GM23338 (cell line): ENCODE data around the gene FLNB. TPM values are rescaled to one million over a fixed set of nuclear protein-coding genes. Genes with fewer than 3 reads are reported as not detected.

Experiments used
- ATAC-seq: fragments of 200-7000 bp; cut with Tn5 transposase; 3 replicates; pipeline ENCODE4 v1.9.1; 2020
- DNase-seq: peaks from one replicate; pipeline ENCODE4 v3.0.0-alpha.2; 2015; ENCODE audit warnings: low spot score
- H2AFZ ChIP-seq: fragments of 200-600 bp; sonication (generic); 2 replicates; pipeline ENCODE4 v1.8.0; 2016; ENCODE audit warnings: antibody characterized with exemption, mild to moderate bottlenecking, moderate library complexity
- H3F3A ChIP-seq: fragments of 200-600 bp; sonication (generic); replicated peaks from 2 replicates; pipeline ENCODE4 v1.8.0; 2017; ENCODE audit warnings: antibody characterized with exemption, mixed run types, low read depth
- H3K27ac ChIP-seq: fragments of 200-600 bp; sonication (generic); 2 replicates; pipeline ENCODE4 v1.6.1; 2016; ENCODE audit warnings: low read depth
- H3K27me3 ChIP-seq: fragments of 200-600 bp; sonication (generic); 2 replicates; pipeline ENCODE4 v1.8.0; 2016; ENCODE audit warnings: mild to moderate bottlenecking, mixed run types, moderate library complexity; ENCODE audit not compliant: insufficient read depth
- H3K36me3 ChIP-seq: fragments of 200-600 bp; sonication (generic); 2 replicates; pipeline ENCODE4 v1.8.0; 2016; ENCODE audit warnings: mild to moderate bottlenecking; ENCODE audit not compliant: insufficient read depth
- H3K4me1 ChIP-seq: fragments of 200-600 bp; sonication (generic); 2 replicates; pipeline ENCODE4 v1.8.0; 2016; ENCODE audit warnings: mild to moderate bottlenecking, moderate library complexity; ENCODE audit not compliant: insufficient read depth
- H3K4me2 ChIP-seq: fragments of 200-600 bp; sonication (generic); 2 replicates; pipeline ENCODE4 v1.7.1; 2017; ENCODE audit warnings: mixed run types
- H3K4me3 ChIP-seq: fragments of 200-600 bp; sonication (generic); 2 replicates; pipeline ENCODE4 v1.6.1; 2016; ENCODE audit warnings: mixed run types
- H3K79me2 ChIP-seq: fragments of 200-600 bp; sonication (generic); replicated peaks from 2 replicates; pipeline ENCODE4 v1.8.0; 2017; ENCODE audit warnings: mild to moderate bottlenecking; ENCODE audit not compliant: insufficient read depth
- H3K9me2 ChIP-seq: fragments of 200-600 bp; sonication (generic); 2 replicates; pipeline ENCODE4 v1.8.0; 2017; ENCODE audit not compliant: insufficient read depth
- H4K20me1 ChIP-seq: fragments of 200-600 bp; sonication (generic); replicated peaks from 2 replicates; pipeline ENCODE4 v1.8.0; 2017; ENCODE audit warnings: mild to moderate bottlenecking; ENCODE audit not compliant: insufficient read depth
- H3K27ac Mint-ChIP-seq: 2 replicates; pipeline ENCODE4 v1.8.0; 2020; ENCODE audit warnings: inconsistent platforms, mild to moderate bottlenecking, moderate library complexity, mixed read lengths
- H3K27me3 Mint-ChIP-seq: 3 replicates; pipeline ENCODE4 v1.8.0; 2022; ENCODE audit warnings: low read depth, mild to moderate bottlenecking, moderate library complexity, mixed read lengths, inconsistent platforms; ENCODE audit not compliant: insufficient read depth, poor library complexity
- H3K36me3 Mint-ChIP-seq: 3 replicates; pipeline ENCODE4 v1.8.0; 2021; ENCODE audit warnings: low read depth, mild to moderate bottlenecking, inconsistent platforms, moderate library complexity, mixed read lengths
- H3K4me1 Mint-ChIP-seq: 3 replicates; pipeline ENCODE4 v1.8.0; 2020; ENCODE audit warnings: mild to moderate bottlenecking, inconsistent platforms, mixed read lengths
- H3K4me3 Mint-ChIP-seq: 3 replicates; pipeline ENCODE4 v1.8.0; 2021; ENCODE audit warnings: moderate library complexity, mild to moderate bottlenecking, inconsistent platforms, mixed read lengths
- H3K9me3 Mint-ChIP-seq: 3 replicates; pipeline ENCODE4 v1.8.0; 2020; ENCODE audit warnings: moderate library complexity, mild to moderate bottlenecking, inconsistent platforms, mixed read lengths
- CREB1 ChIP-seq: fragments of 250-450 bp; sonication (Bioruptor Pico); IDR thresholded peaks from 2 replicates; pipeline ENCODE4 v1.5.0; 2020; ENCODE audit warnings: low read depth, mild to moderate bottlenecking, moderate library complexity
- CTCF ChIP-seq, 2 experiments: fragments of 200-600 bp in 1 of 2; sonication (generic) in 1 of 2; conservative IDR thresholded peaks; 2 replicates each; pipeline versions ENCODE4 v1.5.1 to v1.6.1; 2016 to 2017; ENCODE audit warnings: antibody characterized with exemption in 2 of 2, low read depth in 2 of 2, mild to moderate bottlenecking in 2 of 2, moderate library complexity in 1 of 2
- ETS1 ChIP-seq: IDR thresholded peaks from 2 replicates; pipeline ENCODE4 v1.6.1; 2016; ENCODE audit warnings: antibody characterized with exemption
- EZH2 ChIP-seq: fragments of 200-600 bp; sonication (generic); IDR thresholded peaks from one replicate; pipeline ENCODE4 v1.8.0; 2017; ENCODE audit warnings: antibody characterized with exemption, mild to moderate bottlenecking, low read depth; ENCODE audit not compliant: unreplicated experiment
- EZH2phosphoT487 ChIP-seq: fragments of 200-600 bp; sonication (generic); IDR thresholded peaks from one replicate; pipeline ENCODE4 v1.8.1; 2018; ENCODE audit warnings: antibody characterized with exemption; ENCODE audit not compliant: unreplicated experiment
- JUNB ChIP-seq: IDR thresholded peaks from one replicate; pipeline ENCODE4 v1.6.1; 2016; ENCODE audit warnings: antibody characterized with exemption; ENCODE audit not compliant: unreplicated experiment
- NANOG ChIP-seq: IDR thresholded peaks from 2 replicates; pipeline ENCODE4 v1.6.1; 2016; ENCODE audit warnings: antibody characterized with exemption, borderline replicate concordance
- POLR2AphosphoS5 ChIP-seq: IDR thresholded peaks from 2 replicates; pipeline ENCODE4 v1.6.1; 2016; ENCODE audit warnings: antibody characterized with exemption, low read depth
- REST ChIP-seq: IDR thresholded peaks from one replicate; pipeline ENCODE4 v1.6.1; 2018; ENCODE audit warnings: antibody characterized with exemption; ENCODE audit not compliant: unreplicated experiment
- STAT1 ChIP-seq: IDR thresholded peaks from one replicate; pipeline ENCODE4 v1.6.1; 2016; ENCODE audit warnings: antibody characterized with exemption; ENCODE audit not compliant: unreplicated experiment
- ZNF114 ChIP-seq: fragments of 250-450 bp; sonication (Bioruptor Pico); IDR thresholded peaks from 2 replicates; pipeline ENCODE4 v1.5.0; 2020; ENCODE audit warnings: mild to moderate bottlenecking, moderate library complexity
- ZNF331 ChIP-seq: fragments of 250-450 bp; sonication (Bioruptor Pico); IDR thresholded peaks from 2 replicates; pipeline ENCODE4 v1.5.0; 2020; ENCODE audit warnings: low read depth, mild to moderate bottlenecking, moderate library complexity
- ZNF462 ChIP-seq: fragments of 250-450 bp; sonication (Bioruptor Pico); IDR thresholded peaks from 2 replicates; pipeline ENCODE4 v1.5.0; 2020; ENCODE audit warnings: mild to moderate bottlenecking, moderate library complexity
- polyA plus RNA-seq: library from polyadenylated mRNA; unstranded; fragments of >200 nt; fragmentation: Nextera tagmentation; extraction: Ambion mirVana; gene quantifications from 2 replicates; pipeline ENCODE4 v1.2.1, GENCODE V29; 2016
- total RNA-seq: library from RNA; depleted of rRNA; stranded (reverse); fragments of >200 nt; shearing (Covaris generic); gene quantifications from 2 replicates; pipeline ENCODE4 v1.2.3, GENCODE V29; 2014

FLNB gene
- total and polyA plus RNA-seq, 2 experiments from 2014 or later, result 39.7 to 179 TPM

- ATAC-seq (no peak), DNase-seq (no peak)
- Histone ChIP-seq H3K9me2 (no peaks in the 10 kb centered on the region; the same call in 1 of the 2 replicates), H2AFZ (no peak overlapping the region), H4K20me1 (no peaks in the 10 kb centered on the region), H3F3A (no peaks in the 10 kb centered on the region), H3K79me2 (no peaks in the 10 kb centered on the region), H3K27me3 (no peaks in the 10 kb centered on the region), H3K4me1 (peaks cover 6% of the 10 kb centered on the region; the same call in 1 of the 2 replicates), H3K27ac (no peak overlapping the region), H3K4me3 (no peak overlapping the region), H3K36me3 (no peaks in the 10 kb centered on the region), H3K4me2 (no peak overlapping the region)
- TF ChIP-seq EZH2phosphoT487, result no peak
- TF ChIP-seq CREB1 (CRISPR knock-in tag), result no peak
- no peak for TF ChIP-seq STAT1
- no peak for TF ChIP-seq CTCF (conservative IDR thresholded peaks at IDR 0.05; ENCODE audit: low read depth in 2 of 2)
- no peak for TF ChIP-seq NANOG
- TF ChIP-seq POLR2AphosphoS5, result no peak
- TF ChIP-seq EZH2, result no peak
- no peak for TF ChIP-seq REST
- no peak for TF ChIP-seq ZNF331 (CRISPR knock-in tag)
- TF ChIP-seq JUNB, result no peak
- no peak for TF ChIP-seq ETS1
- no peak for TF ChIP-seq ZNF462 (CRISPR knock-in tag)
- TF ChIP-seq ZNF114 (CRISPR knock-in tag), result no peak
- Mint-ChIP-seq H3K4me3 (no peak overlapping the region), H3K27ac (no peak overlapping the region), H3K36me3 (no peaks in the 10 kb centered on the region), H3K27me3 (peaks cover 4% of the 10 kb centered on the region), H3K4me1 (peaks cover 9% of the 10 kb centered on the region), H3K9me3 (no peaks in the 10 kb centered on the region; the same call in 2 of the 3 replicates)
Measured at GRCh38 chr3:58183891-58184290, 175.7 kb downstream of the FLNB start.
